Stimulated activated CD4-positive, alpha-beta T cell treated with anti-CD3 and anti-CD28 coated beads, TNF-alpha, amount 100 ng/mL, for 1 hour (primary cell): ENCODE data around the gene LMF1.

Source experiments
- DNase-seq, 3 donors: peaks; one replicate each; pipeline ENCODE4 v3.0.0-alpha.2; 2020; ENCODE audit warnings: low read depth in 3 of 3, low spot score in 1 of 3

Gene LMF1

DNA sequence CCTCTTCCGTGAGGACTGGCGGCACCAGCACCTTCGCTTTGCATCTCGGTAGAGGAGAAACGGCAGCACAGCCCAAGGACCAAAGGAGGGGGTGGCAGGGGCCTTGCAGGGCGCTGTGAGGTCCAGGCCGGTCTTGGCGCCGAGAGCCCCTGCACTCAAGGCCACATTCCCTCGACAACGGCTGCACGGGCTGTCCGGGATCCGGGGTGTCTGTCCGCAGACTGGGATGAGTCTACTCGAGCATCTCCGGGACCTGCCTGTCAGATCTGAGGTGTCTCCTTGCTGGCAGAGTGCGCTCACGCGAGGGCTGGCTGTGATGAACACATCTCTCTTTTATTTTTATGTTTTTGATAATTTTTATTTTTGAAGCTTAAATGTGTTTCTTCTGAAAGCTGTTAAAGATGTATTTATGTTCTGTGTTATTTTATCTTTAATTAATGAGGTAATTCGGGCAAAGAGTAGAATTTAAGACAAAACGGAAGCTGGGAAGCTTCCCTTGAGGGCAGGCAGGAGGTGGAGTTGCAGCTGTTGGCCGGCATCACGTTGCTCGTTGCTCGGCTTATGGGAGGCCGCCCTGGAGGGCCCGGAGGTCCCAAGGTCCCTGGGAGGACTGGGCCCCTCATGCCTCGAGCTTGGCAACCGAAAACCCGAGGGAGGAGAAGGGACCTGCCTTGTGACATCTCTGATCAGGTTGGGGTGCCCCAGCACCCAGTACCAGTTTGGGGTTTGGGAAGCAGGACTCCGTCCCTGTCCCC, 15.0 kb upstream of the LMF1 start:
- DNase-seq, result no peak

DNA sequence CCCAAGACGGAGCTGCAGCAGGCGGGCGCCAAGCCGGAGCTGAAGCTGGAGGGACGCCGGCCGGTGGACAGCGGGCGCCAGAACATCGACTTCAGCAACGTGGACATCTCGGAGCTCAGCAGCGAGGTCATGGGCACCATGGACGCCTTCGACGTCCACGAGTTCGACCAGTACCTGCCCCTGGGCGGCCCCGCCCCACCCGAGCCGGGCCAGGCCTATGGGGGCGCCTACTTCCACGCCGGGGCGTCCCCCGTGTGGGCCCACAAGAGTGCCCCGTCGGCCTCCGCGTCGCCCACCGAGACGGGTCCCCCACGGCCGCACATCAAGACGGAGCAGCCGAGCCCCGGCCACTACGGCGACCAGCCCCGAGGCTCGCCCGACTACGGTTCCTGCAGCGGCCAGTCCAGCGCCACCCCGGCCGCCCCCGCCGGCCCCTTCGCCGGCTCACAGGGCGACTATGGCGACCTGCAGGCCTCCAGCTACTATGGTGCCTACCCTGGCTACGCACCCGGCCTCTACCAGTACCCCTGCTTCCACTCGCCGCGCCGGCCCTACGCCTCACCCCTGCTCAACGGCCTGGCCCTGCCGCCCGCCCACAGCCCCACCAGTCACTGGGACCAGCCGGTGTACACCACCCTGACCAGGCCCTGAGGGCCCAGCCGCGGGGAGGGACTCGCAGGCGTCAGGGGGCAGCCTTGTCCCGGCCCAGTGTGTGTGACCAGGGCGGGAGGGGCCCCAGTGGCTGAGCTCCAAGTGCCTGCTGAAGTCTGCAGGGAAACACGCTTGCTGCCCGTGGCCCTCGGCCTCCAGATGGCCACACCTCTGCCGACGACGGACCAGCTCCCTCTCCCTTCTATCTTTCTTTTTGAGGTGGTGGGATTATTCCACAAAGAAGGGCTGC, 14.2 kb upstream of the LMF1 start:
- DNase-seq, result no peak

- DNase-seq, result no peak
These were observed 13.4 kb upstream of the LMF1 start for GRCh38 chr16:984121-984694.

GRCh38 chr16:983044-984030, 12.6 kb upstream of the LMF1 start:
- DNase-seq, result no peak

DNA sequence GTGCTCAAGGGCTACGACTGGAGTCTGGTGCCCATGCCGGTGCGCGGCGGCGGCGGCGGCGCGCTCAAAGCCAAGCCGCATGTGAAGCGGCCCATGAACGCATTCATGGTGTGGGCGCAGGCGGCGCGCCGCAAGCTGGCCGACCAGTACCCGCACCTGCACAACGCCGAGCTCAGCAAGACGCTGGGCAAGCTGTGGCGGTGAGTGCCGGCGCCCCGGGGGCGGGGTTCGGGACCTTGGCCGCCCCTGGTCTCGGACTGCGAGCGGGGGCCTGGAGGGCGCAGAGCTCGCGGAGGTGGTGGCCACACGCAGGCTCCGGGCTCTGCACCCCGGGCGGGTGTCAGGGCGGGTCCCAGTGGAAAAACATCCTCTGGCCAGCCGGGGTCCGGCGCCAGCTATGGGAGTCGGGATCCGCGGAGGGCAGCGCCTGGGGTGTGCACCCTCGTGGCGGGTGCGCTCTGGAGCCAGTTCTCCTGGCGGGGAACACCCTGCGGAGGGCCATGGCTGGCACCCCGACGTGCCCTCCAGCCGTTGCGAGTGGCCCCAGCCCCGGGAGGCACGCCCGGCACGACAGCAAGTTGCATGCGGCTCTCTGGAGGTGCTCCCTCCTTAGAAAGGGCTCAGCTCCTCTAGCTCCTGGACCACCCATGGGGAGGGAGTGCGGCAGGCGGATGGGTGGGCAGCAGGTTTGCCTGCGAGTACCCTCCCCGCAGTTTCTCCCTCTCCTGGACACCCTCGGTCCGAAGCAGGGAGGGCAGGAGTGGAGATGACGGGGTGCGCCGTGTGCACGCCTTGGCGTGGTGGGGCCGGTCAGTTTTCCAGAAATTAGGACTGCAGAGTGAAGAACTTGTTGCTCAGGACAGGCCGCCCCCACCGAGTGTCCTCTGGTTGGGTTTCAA, 11.6 kb upstream of the LMF1 start:
- no peak for DNase-seq

DNA sequence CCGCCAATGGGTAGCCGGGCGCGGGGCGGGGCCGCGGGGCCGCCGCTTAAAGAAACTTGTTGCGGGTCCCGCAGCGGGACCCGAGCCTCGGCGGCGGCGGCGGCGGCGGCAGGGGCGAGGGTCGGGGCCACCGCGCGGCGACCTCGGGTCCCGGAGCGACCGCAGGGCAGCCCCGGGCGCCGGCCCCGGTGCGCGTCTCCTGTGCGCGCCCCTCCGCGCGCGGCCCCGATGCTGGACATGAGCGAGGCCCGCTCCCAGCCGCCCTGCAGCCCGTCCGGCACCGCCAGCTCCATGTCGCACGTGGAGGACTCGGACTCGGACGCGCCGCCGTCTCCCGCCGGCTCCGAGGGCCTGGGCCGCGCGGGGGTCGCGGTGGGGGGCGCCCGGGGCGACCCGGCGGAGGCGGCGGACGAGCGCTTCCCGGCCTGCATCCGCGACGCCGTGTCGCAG, 10.9 kb upstream of the LMF1 start, which contains the start of gene SOX8:
SOX8 (plus strand) TSS at position 76 of the 450 bp plus-strand sequence; CDS start at position 229, 153 bp downstream.
- no peak for DNase-seq

GRCh38 chr16:980595-980854, 9.7 kb upstream of the LMF1 start:
- no peak for DNase-seq

- no peak for DNase-seq
These were observed 9.2 kb upstream of the LMF1 start for GRCh38 chr16:979859-980594.

- no peak for DNase-seq
These were observed 8.4 kb upstream of the LMF1 start for GRCh38 chr16:979147-979546.

GRCh38 chr16:978403-978802, 7.6 kb upstream of the LMF1 start:
- no peak for DNase-seq

DNA sequence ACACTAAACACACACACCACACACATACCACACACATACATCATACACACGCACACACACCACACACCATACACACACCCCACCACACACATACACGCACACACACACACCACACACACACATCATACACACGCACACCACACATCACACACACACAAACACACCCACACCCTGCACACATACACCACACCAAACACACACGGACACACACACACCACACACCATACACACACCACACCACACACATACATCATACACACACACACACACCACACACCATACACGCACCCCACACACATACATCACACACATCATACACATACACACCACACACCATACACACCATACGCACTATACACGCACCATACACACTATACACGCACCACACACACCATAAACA, 7.1 kb upstream of the LMF1 start:
- no peak for DNase-seq

DNA sequence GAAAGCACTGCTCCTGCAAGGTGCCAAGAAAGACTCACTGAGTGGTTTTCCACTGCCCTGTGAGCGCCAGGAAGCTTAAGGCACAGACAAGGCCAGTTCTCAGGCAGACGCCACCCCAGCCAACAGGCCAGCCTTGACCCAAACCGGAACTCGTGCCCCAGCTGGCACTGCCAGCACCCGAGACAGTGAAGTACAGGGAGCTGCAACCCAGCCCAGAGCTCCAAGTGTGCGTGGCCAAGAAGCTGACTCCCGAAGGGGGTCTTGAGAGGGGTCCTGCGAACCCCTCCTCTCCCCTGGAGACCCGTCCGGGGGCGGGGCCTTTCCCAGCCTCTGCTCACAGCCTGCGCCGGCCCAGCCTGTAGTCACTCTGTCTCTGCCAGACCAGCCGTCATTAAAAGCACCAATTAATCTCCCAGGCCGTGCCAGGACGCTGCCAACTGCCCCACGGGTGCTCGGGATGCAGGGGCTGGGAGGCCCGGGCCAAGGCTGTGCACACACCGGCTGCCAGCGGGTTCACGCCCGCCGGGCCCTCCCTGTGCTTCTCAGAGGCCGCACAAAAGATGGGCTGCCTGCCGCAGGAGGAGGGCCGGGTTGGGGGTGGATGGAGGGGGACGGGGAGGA, 6.4 kb upstream of the LMF1 start:
- no peak for DNase-seq

DNA sequence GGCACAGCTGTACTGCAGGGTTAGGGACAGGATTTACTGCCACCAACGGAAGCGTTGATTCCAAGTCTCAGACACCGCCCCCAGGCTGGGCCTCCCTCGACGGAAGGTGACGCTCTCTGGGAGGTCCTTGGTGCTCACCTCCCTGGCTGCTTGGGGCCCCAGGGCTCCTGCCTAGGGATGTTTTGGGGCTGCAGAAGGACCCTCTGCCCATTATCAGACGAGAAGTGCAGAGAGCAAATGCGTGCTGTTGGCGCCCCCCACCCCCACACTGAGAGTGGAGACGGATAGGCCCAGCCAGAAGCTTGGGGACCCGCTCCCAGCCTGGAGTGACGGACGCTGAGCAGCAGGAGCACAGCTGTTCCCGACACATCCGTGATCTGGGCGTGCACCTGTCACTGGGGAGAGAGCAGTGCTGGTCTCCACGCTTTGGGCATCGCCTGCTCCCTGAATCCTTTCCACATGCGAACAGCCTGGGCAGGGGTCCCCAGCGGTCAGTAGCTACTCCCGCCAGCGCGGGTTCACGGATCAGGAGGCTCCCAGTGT, 5.7 kb upstream of the LMF1 start:
- DNase-seq, result no peak

- no peak for DNase-seq
These were observed 4.5 kb upstream of the LMF1 start for GRCh38 chr16:975291-975690.

GRCh38 chr16:974611-975261, 4.0 kb upstream of the LMF1 start:
- no peak for DNase-seq

DNA sequence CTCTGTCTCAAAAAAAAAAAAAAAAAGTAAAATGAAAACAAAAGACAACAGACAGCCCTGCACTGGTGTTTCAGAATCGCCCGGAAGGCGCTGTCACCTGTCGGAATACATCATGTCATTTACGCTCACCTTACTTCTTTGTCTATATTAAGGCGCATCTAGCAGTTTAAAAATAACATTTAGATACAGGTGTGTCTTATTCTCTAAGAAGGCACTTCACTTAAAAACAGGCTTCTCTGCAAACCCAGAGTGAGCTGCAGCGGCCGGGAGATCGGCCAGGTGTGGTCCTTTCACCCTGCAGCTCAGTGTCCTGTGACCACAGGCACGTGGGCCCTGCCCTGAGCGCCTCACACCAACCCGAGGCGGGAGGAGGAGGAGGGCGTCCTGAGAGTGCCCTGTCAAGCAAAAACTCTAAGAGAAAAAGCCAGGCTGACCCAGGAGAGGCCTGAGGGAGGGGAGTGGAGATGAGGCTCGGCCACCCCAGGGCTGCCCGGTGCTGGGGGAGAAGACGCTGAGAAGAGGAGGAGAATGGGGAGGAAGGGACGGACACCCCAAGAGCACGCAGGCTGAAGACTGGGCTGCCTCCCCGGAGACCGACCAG, 3.3 kb upstream of the LMF1 start:
- no peak for DNase-seq

GRCh38 chr16:973366-973765, 2.6 kb upstream of the LMF1 start:
- no peak for DNase-seq
